Stimulated activated CD8-positive, alpha-beta memory T cell treated with anti-CD3 and anti-CD28 coated beads, Interleukin-12 subunit alpha, Interleukin-12 subunit beta, amount 100 ng/mL, for 24 hours (primary cell): ENCODE data around the gene PIBF1.

ENCODE experiments used
- DNase-seq: peaks from one replicate; pipeline ENCODE4 v3.0.0-alpha.2; 2020; ENCODE audit errors: extremely low read depth

Gene PIBF1

GRCh38 chr13:73058736-73059459 is 277.0 kb downstream of the PIBF1 start, which contains the start of gene KLF5:
KLF5 (plus strand) TSS chr13:73059005; CDS start chr13:73059328, 323 bp downstream.
- DNase-seq, result peak; percentile 90

DNA sequence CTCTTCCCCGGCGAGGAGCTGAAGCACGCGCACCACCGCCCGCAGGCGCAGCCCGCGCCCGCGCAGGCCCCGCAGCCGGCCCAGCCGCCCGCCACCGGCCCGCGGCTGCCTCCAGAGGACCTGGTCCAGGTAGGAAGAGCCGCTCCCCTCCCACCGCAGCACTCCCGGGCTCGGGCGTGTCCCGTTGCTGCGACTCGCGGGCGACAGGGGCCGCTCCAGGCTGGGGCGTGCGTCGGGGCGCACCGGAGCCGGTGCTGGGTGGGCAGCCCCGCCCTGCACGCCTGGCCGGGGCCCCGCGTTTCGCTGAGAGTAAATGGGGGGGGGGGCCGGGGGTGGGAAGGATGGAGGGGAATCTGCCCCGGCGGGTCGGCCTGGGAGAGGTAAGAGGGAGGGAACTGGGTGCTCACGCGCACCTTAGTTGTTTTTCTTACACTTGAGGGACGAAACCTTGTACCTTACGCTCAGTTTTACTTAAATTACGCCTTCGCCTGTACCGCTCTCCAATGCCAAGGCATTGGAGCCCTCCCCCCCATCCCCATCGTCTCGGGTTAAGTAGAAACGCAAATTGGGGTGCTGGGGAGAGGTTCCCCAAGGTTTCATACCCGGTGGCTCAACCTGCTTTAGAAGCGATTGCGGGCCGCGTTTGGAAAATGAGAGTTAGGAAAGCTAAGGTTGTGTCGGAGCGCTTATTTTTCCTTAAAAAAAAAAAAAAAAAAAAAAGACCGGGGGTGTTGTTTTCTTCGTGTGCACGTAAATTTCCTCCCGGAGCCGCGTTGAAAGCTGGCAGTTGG is 277.7 kb downstream of the PIBF1 start:
- DNase-seq, result peak; percentile 7

GRCh38 chr13:73060251-73061160 is 278.6 kb downstream of the PIBF1 start:
- DNase-seq, result no peak

DNA sequence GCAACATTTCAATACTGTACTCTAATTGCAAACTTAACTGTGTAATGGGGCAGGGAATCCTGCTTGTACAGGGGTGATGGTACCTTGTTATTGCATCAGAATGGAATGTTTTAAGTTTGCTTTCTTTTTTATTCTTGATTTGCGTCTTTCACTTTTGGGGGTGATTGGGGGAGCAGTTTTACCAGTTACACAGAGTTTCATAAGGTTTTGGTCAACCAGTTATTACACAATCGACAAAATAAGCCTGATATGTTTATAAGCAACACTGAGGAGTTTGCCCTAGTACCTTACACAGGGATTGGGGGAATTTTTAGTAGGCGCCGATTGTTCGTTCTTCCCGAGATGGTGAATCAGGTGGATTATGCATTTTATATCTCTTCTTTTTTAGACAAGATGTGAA is 279.5 kb downstream of the PIBF1 start:
- DNase-seq, result no peak

GRCh38 chr13:73061876-73062275 is 279.9 kb downstream of the PIBF1 start:
- no peak for DNase-seq

GRCh38 chr13:73062468-73062867 is 280.5 kb downstream of the PIBF1 start:
- no peak for DNase-seq

DNA sequence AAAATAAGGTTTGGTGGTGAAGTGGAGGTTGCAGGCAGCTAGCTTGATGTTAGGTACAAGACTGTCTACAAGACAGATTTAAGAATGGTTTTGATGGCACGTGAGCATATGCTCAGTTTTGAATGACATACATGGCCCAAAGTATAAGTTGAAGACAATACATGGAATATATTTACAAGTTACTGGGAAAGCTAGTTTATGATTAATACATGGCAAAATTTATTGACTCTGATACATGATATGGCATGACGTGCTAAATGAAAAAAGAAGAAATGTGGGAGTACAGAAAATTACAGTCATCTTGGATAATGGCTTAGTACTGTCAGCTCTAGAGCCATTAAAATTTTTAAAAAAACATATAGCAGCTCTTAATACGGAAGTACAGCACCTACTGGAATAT is 281.2 kb downstream of the PIBF1 start:
- no peak for DNase-seq

DNA sequence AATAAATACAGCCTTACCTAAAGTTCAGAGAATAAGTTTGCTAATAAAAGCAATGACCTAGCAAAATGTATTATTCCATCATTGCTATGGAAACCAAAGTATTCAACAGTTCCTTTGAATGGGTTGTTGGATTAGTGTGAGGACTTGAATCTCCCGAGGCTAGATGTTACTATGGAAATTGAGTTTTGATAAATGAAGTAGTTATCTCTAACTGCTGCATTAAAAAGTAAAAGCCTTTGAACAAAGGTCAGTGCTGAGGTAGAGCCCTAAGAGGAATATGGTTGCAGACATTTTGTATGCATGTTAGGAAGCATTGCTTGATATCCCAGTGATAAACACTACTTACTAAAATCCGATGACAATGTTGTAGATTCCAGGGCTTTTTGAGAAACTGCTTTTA is 283.1 kb downstream of the PIBF1 start:
- DNase-seq, result no peak

DNA sequence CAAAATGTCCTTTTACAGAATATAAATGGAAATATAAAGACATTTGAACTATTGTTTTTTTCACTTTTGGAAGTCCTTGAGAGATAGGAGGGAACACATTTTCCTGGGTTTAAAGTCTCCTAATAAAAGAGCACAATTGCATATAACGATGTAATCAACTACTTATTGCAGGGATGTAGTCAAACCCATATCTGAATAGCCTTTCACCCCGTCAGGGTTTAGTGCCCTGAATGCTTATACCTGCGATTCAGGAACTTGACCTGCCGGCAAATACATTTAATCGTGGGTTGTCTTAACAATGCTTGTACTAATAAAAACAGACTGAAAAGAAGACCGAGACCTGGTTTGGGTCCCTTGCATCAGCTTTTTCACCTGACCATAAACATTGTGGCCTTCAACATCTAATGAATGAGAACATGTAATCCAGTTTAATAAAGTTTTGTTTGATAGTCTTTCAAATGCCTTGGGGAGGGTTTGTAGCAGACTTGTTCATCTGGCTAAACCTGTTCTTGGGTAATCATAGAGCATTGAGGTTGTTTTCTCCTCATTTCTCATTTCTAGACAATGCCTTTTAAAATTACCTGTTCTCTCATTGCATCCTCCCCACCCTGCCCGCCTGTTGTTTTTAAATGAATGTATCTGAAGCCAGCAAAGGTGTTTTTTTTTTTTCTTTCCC is 283.9 kb downstream of the PIBF1 start:
- DNase-seq, result no peak
